ENCODE data around the gene SMIM36.
"Not testable (repeated sequence)": the region's sequence is repeated elsewhere in the genome, so short reads cannot be mapped to it uniquely, and the experiment has no call there.

The SMIM36 gene

GRCh38 chr17:55484575-55484974 lies 26.7 kb downstream of the SMIM36 start:
- Mint-ChIP-seq H3K4me3 (no peak overlapping the region), H3K27ac (no peak overlapping the region), H3K4me1 (ENCODE audit: low read depth) (no peaks in the 10 kb centered on the region), H3K27me3 (peaks cover 1% of the 10 kb centered on the region), H3K9me3 (ENCODE audit: low read depth) (no peaks in the 10 kb centered on the region), H3K36me3 (no peaks in the 10 kb centered on the region)

DNA sequence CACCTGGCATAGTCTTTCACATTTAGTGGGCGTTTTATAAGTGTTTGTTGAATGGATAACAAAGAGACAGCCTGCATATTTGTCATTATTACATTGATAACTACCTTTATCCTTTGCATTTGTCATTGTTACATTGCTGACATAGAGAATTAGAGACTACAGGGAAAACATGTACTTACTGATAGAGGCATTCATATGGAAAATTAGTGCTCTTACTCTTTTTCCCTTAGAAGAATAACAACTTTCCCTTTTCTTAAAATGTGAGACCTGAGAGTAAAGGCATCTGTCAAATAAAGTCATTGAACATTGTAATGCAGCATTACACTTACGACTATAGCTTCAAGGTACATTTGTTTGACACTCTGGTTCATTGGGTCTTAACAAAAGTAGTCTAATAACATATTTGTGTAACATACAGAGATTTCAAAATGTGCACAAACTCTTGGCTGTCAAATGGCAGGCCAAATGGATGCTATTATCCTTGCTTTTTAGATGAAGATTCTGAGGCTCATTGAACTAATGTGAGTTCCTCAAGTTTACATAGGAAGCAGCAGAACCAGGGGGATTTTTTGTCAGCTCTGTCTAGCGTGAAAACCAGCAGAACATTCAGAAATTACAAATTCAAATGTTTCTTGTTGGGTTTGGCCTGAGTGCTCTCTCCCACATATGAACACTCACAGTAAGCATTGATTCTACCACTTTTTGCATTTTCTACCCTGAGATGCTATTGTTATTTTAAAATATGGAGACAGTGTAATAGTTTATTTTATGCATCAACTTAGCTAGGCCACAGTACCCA lies 28.5 kb downstream of the SMIM36 start:
- H3K27ac Mint-ChIP-seq = no peak overlapping the region
- no peaks in the 10 kb centered on the region for H3K36me3 Mint-ChIP-seq
- no peaks in the 10 kb centered on the region for H3K4me1 Mint-ChIP-seq (ENCODE audit: low read depth)
- H3K9me3 Mint-ChIP-seq (ENCODE audit: low read depth) = no peaks in the 10 kb centered on the region
- no peaks in the 10 kb centered on the region for H3K27me3 Mint-ChIP-seq
- H3K4me3 Mint-ChIP-seq = no peak overlapping the region

GRCh38 chr17:55480631-55481315 lies 30.5 kb downstream of the SMIM36 start:
- Mint-ChIP-seq H3K27me3 (no peaks in the 10 kb centered on the region), H3K9me3 (ENCODE audit: low read depth) (no peaks in the 10 kb centered on the region), H3K4me3 (no peak overlapping the region), H3K36me3 (no peaks in the 10 kb centered on the region), H3K27ac (no peak overlapping the region), H3K4me1 (ENCODE audit: low read depth) (no peaks in the 10 kb centered on the region)

- Mint-ChIP-seq H3K36me3 (no peaks in the 10 kb centered on the region), H3K9me3 (ENCODE audit: low read depth) (no peaks in the 10 kb centered on the region), H3K4me3 (no peak overlapping the region), H3K27ac (no peak overlapping the region), H3K4me1 (ENCODE audit: low read depth) (no peaks in the 10 kb centered on the region), H3K27me3 (no peaks in the 10 kb centered on the region)
Measured at GRCh38 chr17:55479903-55480302, 31.3 kb downstream of the SMIM36 start.

GRCh38 chr17:55478971-55479370 lies 32.3 kb downstream of the SMIM36 start:
- Mint-ChIP-seq H3K4me3 (no peak overlapping the region), H3K9me3 (ENCODE audit: low read depth) (no peaks in the 10 kb centered on the region)

GRCh38 chr17:55466671-55467070 lies 44.6 kb downstream of the SMIM36 start:
- Mint-ChIP-seq H3K4me3 (no peak overlapping the region), H3K36me3 (no peaks in the 10 kb centered on the region), H3K4me1 (ENCODE audit: low read depth) (no peaks in the 10 kb centered on the region), H3K27me3 (no peaks in the 10 kb centered on the region), H3K27ac (no peak overlapping the region), H3K9me3 (ENCODE audit: low read depth) (no peaks in the 10 kb centered on the region)

More at GRCh38 chr17:55478971-55479370, 32.3 kb downstream of the SMIM36 start:
- Mint-ChIP-seq H3K36me3 (no peaks in the 10 kb centered on the region), H3K27me3 (no peaks in the 10 kb centered on the region), H3K4me1 (ENCODE audit: low read depth) (no peaks in the 10 kb centered on the region), H3K27ac (no peak overlapping the region)

DNA sequence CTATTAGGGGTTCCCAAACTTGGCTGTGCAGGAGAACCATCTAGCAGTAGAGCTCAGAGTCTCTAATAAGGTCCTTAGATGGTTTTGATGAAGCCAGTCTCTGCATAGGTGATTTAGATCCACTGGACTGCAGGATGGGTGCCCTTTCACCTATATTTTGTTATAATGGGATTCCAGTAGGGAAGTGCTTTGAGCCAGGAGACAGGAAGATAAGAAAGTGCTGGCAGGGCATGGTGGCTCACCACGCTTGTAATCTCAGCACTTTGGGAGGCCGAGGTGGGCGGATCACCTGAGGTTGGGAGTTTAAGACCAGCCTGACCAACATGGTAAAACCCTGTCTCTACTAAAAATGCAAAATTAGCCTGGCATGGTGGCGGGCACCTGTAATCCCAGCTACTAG lies 45.5 kb downstream of the SMIM36 start:
- H3K27me3 Mint-ChIP-seq; H3K36me3 Mint-ChIP-seq; H3K4me3 Mint-ChIP-seq; H3K27ac Mint-ChIP-seq; H3K4me1 Mint-ChIP-seq (ENCODE audit: low read depth); H3K9me3 Mint-ChIP-seq (ENCODE audit: low read depth): not testable (repeated sequence)

DNA sequence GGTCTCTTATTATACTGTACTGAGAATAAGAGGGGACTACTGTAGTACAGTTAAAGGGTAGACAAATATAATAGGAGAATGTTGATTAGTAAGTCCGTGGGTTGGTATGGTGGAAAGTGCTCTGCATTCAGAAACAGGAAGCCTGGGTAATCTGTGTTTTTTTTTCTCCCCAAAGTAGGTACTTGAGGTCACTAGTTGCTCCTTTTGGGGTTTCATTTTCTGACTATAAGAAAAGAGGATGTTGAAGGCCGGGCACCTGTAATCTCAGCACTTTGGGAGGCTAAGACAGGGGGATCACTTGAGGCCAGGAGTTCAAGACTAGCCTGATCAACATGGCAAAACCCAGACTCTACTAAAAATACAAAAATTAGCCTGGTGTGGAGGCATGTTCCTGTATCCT lies 47.7 kb downstream of the SMIM36 start:
- Mint-ChIP-seq H3K27ac (no peak overlapping the region), H3K36me3 (no peaks in the 10 kb centered on the region), H3K27me3 (no peaks in the 10 kb centered on the region), H3K4me3 (no peak overlapping the region), H3K9me3 (ENCODE audit: low read depth) (no peaks in the 10 kb centered on the region), H3K4me1 (ENCODE audit: low read depth) (peaks cover 4% of the 10 kb centered on the region)

DNA sequence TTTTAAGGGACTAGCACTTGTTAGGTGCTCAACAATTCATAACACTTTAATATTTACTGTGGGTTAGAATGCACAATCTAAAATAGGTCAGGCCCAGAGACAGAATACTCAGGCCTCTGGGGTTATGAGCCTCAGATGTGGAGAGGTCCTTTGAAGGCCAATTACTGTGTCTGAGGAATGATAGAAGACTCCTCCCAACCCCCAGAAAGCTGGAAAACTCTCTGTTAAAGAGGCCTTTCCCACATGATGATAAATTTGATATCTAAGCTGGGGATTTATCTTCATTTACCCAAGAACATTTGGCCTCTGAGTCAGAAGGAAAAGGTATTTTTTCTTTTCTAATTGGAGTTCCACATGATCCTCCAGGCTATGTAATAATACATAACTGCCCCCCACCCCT lies 48.5 kb downstream of the SMIM36 start:
- Mint-ChIP-seq H3K27me3 (no peaks in the 10 kb centered on the region), H3K4me3 (no peak overlapping the region), H3K4me1 (ENCODE audit: low read depth) (peaks cover 4% of the 10 kb centered on the region), H3K27ac (no peak overlapping the region), H3K36me3 (no peaks in the 10 kb centered on the region), H3K9me3 (ENCODE audit: low read depth) (no peaks in the 10 kb centered on the region)

DNA sequence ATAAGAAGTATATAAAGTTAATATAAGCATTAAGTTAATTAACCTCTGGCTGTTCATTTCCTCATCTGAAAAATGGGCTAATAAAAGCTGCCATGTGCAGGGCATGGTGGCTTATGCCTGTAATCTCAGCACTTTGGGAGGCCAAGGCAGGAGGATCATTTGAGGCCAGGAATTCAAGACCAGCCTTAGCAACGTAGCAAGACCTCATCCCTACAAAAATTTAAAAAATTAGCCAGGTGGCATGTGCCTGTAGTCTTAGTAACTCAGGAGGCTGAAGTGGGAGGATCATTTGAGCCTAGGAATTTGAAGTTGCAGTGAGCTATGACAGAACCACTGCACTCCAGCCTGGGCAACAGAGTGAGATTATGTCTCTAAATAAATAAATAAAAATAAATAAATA lies 49.0 kb downstream of the SMIM36 start:
- no peaks in the 10 kb centered on the region for H3K9me3 Mint-ChIP-seq (ENCODE audit: low read depth)
- H3K27me3 Mint-ChIP-seq = no peaks in the 10 kb centered on the region
- peaks cover 4% of the 10 kb centered on the region for H3K4me1 Mint-ChIP-seq (ENCODE audit: low read depth)
- no peaks in the 10 kb centered on the region for H3K36me3 Mint-ChIP-seq
- no peak overlapping the region for H3K4me3 Mint-ChIP-seq
- H3K27ac Mint-ChIP-seq = no peak overlapping the region

DNA sequence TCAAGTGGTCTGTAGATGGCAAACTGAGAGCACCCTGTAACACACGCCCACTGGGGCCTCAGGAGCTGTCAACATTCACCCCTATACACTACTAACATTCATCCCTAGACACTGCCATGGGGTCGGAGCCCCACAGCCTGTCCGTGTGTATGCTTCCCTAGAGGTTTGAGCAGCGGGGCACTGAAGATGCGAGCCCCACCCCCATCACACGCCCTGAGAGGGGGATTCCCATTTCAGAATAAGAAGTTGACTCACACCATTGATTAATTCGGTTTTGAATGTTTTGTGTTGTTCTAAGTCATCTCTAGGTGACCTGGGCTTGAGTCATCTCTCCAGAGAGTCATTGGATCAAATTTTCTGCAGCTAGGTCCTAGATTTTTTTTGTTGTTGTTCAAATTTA lies 52.3 kb downstream of the SMIM36 start:
- peaks cover 4% of the 10 kb centered on the region for H3K4me1 Mint-ChIP-seq (ENCODE audit: low read depth)
- peaks cover 3% of the 10 kb centered on the region for H3K27me3 Mint-ChIP-seq
- no peak overlapping the region for H3K27ac Mint-ChIP-seq
- H3K36me3 Mint-ChIP-seq = no peaks in the 10 kb centered on the region
- H3K9me3 Mint-ChIP-seq (ENCODE audit: low read depth) = no peaks in the 10 kb centered on the region
- no peak overlapping the region for H3K4me3 Mint-ChIP-seq

- H3K27ac Mint-ChIP-seq = no peak overlapping the region
- no peaks in the 10 kb centered on the region for H3K9me3 Mint-ChIP-seq (ENCODE audit: low read depth)
- H3K4me1 Mint-ChIP-seq (ENCODE audit: low read depth) = peaks cover 4% of the 10 kb centered on the region
- no peak overlapping the region for H3K4me3 Mint-ChIP-seq
- H3K36me3 Mint-ChIP-seq = no peaks in the 10 kb centered on the region
- peaks cover 3% of the 10 kb centered on the region for H3K27me3 Mint-ChIP-seq
Measured at GRCh38 chr17:55458287-55458900, 52.9 kb downstream of the SMIM36 start.

GRCh38 chr17:55456307-55457240 lies 54.7 kb downstream of the SMIM36 start:
- Mint-ChIP-seq H3K27me3 (peaks cover 3% of the 10 kb centered on the region), H3K36me3 (no peaks in the 10 kb centered on the region), H3K4me3 (no peak overlapping the region), H3K9me3 (ENCODE audit: low read depth) (no peaks in the 10 kb centered on the region), H3K4me1 (ENCODE audit: low read depth) (peaks cover 4% of the 10 kb centered on the region), H3K27ac (no peak overlapping the region)

DNA sequence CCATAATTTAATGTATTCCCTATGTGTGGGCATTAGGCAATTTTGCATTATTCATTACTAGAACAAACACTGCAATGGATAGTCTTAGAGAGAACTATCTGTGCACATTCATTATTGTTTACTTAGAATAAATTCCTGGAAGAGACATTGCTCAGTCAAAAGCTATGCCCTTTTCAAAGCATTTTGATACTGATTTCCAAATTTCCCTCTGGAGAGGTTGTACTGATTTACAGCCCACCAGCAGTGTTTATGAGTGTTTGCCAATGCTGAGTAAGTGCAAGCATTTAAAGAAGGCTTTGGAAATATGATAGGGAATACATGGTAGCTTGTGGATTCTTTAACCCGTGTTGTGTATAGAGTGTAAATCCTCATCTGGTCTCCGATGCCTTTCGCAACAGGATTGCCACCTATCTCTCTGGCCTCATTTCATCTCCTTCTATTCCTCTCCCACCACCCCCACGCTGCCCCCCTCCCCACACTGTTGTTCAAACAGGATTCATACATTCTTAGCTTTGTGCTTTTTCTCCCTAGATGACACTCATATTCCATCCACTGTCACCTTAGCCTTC lies 56.3 kb downstream of the SMIM36 start:
- Mint-ChIP-seq H3K4me3 (no peak overlapping the region), H3K36me3 (no peaks in the 10 kb centered on the region), H3K9me3 (ENCODE audit: low read depth) (no peaks in the 10 kb centered on the region), H3K4me1 (ENCODE audit: low read depth) (peaks cover 7% of the 10 kb centered on the region), H3K27me3 (peaks cover 3% of the 10 kb centered on the region), H3K27ac (no peak overlapping the region)

All from activated naive CD8-positive, alpha-beta T cell (primary cell).